GM18951 (cell line): Measurements from ENCODE around the gene RGS6.

ENCODE experiments used
- POLR2A ChIP-seq: IDR thresholded peaks from 4 replicates; pipeline ENCODE4 v1.6.1; 2011; ENCODE audit warnings: mild to moderate bottlenecking; ENCODE audit not compliant: insufficient read length, insufficient read depth; ENCODE audit errors: extremely low read depth
- in situ Hi-C: fragments of 300-500 bp; cut with MboI; formaldehyde crosslinking; loops from one replicate; pipeline ENCODE4 v1.12.0; 2022; ENCODE audit warnings: low sequenced_read_pairs, mixed read lengths, inconsistent platforms; ENCODE audit not compliant: unreplicated experiment

Gene RGS6

DNA sequence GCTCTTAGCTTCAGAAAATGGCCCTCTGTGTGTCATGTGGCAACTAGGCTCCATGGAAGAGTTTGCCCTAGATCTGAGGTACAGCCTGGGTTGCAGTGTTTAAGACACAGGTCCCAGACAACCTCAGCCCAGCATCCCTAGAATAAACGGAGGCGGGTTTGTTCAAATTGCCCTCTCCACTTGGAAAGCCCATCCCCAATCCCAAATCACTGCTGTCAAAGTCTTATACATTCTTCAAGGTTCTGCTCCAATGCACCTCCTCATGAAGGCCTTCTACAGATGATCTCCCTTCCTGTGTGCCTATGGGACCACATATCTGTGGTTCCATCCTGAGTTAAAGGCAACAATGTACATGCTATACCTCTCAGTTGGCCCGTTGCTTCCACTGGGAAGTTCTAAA, 671.9 kb downstream of the RGS6 start:
- in situ Hi-C loops = no loop called here
- no peak for TF ChIP-seq POLR2A

DNA sequence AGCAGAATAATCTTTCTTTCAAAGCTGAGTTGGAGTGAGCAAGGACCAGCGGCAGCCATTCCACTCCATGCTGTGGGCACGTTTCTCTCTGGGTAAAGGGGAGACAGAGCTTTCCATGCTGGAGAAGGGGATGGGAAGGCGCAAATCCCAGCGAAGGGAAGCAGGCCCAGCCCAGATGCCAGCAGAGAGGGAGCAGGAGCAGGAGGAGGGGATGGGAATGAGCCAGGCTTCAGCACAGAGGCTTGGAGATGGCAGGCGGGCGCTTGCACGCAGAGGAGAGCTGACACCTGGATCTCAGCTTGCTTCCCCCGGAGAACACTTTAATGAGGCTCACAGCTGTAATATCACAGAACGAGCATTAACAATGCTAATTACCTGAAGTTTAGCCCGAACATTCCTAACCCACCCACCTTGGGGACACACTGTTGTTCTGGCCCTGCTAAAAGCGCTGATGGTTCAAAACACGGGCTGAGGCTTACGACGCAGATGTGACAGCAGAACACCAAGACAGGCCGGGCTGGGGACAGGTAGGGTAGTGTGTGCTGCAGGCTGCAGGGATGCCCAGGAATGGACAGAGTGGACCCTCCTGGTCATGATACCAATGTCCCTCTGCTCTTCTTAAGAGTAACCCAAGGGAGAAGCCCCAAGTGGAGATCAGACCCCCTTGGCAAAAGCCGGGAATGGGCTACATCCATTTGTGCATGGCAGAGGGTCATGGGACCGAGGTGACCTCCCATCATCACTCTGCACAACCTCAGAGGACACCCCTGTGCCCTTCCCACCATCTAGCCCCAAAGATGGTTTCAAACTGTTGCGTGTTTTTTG, 673.1 kb downstream of the RGS6 start:
- in situ Hi-C loops = no loop called here
- TF ChIP-seq POLR2A = no peak

DNA sequence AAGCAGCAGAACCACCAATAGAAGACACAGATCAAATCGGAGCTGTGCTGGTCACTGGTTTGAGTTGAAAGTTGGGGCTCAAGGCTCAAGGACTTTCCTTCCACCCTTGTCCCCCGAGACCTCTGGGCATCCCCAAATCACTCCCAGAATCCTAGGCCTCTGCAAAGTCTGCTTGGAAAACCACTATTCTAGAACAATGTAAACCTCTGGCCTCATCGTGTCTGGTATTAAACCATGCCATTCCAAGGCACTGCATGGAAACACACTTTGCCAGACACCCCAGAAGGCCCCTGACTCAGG, 673.6 kb downstream of the RGS6 start:
- no peak for TF ChIP-seq POLR2A
- in situ Hi-C loops = no loop called here

DNA sequence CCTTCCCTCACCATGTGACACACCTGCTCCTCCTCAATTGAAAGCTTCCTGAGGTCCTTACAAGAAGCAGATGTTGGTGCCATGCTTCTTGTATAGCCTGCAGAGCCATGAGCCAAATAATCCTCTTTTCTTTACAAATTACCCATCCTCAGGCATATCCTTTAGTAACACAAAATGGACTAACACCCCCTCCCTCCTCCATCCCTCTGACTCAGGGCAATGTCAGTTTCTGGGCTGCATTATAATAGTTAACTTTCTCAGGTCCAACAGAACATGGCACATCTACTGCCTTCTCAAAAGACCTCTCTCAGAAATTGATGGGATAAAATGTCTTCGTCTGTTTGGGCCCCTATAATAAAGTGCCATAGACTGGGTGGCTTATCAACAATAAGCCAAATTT, 674.6 kb downstream of the RGS6 start:
- TF ChIP-seq POLR2A = no peak
- in situ Hi-C loops = no loop called here

DNA sequence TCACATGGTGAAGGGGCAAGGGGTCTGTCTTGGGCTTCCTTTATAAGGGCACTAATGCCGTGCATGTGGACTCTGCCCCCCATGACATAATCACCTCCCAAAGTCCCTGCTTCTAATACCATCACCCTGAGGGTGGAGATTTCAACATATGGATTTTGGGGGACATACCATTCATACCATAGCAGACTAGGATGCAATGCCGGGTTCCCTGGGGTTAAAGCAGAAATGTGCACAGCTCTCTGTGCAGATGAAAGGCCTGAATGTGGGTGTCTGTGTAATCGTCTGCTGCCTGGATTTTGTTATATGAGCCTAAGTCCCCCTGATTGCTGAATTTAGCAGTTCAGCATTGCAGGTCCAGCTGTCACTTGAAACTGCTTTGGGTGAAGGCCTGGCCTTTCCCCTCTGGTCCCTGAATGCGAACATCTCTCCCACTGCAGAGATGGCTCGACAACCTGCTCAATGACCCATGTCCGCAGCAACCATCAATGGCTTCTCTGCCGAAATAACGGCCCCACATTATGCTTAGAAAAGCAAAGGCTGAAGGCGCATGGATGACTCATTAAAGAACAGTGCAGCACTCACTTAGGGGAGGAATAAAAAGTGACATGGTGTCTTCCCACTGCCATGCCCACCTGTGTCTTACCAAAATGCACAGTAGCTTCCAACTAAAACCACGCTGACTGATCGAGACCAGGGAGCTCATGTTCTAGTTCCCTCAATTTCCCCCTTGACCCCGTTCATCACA, 675.3 kb downstream of the RGS6 start:
- in situ Hi-C loops = no loop called here
- TF ChIP-seq POLR2A = no peak

DNA sequence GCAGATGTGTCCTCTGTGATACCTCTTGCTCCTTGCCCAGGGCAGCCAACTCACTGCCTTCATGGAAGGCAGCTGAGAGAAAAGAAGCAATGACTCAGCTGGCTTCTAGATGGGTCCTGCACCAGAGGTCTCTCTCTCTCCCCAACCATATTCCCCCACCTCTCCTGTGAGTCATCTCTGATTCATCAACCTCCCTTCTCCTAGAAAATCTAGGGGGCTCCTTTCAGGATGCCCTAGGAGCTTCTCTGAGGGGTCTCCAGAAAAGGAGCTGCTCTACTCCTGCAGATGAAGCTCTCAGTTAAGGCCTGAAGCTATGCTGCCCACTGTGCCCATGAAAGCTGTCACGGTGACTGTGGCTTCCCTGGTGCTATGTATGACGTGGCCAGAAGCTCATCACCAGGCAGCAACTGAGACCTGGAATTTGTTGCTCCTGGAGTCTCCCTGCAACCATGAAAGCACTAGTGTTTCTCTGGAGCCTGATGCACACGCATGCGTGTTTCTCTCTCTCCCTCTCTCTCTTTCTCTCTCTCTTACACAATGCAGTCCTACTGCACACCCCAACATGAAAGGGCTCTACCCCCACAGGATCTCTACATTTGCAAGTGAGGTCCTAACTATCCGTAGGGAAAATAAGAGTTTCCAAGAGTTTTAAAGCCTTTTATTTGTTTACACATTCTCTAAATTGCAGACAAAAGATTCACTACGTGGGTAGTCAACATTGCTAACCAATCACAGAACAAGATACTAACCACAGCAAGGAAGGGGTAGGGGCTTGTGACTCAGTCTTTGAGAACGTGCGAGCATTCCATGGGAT, 676.4 kb downstream of the RGS6 start:
- no peak for TF ChIP-seq POLR2A
- in situ Hi-C loops = no loop called here

DNA sequence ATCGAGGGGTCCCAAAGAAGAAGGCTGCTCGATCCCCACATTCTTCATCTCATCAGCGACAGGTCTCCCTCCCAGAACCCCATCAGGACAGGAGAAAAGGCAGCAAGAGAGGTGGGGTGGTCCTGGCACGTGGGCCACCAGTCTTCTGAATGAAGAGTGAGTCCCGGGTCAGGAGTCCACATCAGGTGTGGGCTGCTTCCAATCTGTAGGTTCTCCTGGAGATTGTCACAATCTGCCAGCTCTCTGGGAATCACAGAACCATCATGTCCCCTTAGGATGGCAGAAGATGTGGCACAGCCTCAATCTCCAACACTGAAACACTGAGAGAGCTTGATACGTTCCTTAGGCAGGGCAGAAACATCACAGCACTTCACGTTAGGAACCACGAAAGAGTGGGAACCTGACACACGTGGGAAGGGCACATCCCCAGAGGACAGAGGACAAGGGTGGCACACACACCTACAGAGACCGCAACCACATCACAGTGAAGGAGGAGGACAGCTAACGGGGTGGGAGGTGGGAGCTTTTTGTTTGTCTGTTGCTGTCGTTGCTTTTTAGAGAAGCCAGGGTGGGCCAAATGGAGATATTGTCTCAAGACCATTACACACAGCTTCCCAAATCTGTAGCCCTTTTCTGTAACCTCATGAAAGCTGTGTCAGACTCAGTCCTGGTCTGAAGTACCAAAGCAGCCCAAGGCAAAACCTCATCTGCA, 677.1 kb downstream of the RGS6 start:
- TF ChIP-seq POLR2A = no peak
- in situ Hi-C loops = no loop called here

DNA sequence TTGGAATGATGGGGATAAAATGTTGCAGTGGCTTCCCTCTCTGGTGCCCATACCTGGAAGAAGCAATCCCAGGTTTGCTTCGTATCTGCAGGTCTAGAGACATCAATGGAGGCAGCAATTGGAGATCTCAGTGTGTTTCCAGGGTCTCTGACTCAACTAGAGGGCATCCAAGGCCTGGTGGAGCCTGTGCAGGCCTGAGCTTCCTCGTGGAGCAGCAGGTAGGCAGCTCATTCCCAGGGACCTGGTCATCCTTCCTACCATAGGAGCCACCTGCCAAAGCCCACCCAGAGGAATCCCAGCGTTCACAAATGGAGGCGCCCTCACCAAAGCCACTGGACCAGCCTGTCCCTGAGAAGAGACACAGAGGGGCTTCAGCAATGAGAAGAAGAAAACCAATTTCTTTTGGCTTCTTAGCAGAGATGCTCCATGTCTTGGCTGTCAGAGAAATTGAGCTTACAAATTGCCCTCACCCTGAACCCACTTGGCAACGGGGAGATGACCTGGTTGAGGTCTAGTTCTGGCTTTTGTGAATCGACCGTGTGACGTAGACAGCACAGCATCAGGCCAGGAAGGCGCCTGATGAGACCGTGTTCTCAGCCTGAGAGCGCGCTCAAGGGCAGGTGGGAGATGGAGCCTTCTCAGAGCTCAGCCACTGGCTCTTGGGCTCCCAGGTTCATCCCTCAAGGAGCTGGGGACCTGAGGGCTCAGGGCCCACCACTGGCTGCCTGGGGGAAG, 678.0 kb downstream of the RGS6 start:
- TF ChIP-seq POLR2A = no peak
- in situ Hi-C loops = no loop called here

DNA sequence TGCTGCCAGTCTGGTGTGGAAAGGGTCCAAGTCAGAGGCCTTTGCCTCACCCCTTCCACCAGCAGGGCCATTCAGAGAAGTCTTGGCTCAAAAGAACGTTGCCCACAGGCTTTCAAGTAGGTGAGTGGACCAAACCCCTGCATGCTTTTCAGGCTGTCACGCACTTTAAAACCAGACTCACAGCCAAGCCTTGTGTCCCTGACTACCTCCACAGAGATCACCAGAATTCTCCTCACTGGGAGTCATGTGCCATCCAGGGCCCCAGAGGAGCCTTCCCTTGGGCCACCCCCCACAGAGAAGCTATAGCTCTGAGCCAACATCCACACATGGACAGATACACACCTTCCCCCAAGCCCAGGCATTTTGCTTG, 678.6 kb downstream of the RGS6 start:
- in situ Hi-C loops = no loop called here
- TF ChIP-seq POLR2A = no peak

DNA sequence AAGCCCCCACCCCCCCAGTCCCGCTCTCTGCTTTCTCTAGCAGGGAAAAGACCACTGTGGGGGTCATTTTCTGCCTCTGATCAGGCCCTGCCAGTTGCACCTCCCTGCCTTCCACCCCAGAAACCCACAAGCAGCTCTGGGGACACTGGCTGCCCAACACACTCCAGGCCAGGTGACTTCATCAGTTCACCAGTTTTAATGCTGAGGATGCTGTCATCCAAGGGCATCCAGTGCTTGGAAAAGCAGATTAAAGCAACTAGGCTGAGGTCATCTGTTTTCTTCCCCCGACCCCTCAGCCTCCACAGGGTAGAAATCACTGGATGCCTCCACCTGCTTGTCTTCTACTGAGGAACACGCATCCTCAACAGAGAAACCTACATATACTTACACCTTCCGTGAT, 679.3 kb downstream of the RGS6 start:
- no peak for TF ChIP-seq POLR2A
- in situ Hi-C loops = no loop called here

DNA sequence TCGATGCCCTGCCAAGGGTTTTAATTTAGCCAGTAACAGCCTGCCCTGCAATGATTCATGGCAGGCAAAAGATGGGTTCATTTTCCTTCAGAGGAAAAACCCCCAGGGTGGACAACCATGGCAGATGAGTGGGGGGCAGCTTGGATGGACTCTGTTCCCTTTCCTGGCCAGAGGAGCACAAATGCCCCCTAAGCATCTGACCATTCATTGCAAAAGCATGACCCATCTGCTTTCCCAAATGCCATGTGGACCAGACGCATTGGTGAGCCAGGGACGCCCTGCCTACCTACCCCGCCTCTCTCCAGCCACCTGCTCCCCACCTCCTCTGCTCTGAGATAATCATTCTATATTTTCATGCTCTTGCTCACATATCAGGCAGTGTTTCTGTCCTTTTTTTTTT, 679.8 kb downstream of the RGS6 start:
- no peak for TF ChIP-seq POLR2A
- in situ Hi-C loops = no loop called here

DNA sequence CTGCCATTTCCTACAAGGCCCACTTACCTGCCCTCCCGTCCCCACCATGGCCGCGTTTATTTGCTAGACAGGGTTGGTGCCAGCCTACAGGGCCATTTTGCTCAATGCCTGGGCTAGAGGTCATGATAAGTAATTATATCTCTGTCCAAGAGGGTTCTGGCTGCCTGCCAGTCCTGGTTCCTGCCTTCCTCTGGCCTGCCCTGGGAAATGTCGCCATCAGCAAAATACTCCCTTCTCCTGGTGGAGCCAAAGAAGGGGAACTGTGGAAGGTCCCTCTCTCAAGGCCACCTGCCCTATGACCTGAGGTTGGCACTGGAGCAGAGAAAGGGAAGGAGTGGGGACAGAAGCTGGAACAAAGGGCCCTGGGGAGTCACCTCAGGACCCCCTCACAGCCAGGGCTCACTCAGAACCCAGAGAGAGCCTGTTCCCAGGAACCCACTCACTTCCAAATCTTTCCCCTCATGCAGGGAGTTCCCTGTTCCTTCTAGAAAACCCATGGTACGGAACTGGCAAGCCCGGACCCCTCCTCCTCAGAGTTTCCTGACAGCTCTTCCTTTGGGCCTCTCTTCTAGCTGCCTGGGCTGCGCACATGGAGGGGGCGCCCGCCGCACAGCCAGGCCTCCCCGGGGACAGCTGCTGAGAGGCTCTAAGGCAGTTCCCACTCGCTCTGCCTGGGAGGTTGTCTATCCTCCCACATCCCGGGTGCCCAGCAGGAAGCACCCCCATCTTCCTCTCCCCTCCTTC, 681.2 kb downstream of the RGS6 start:
- no peak for TF ChIP-seq POLR2A
- in situ Hi-C loops = no loop called here
